ENCODE data around the gene IQGAP2. TPM values are rescaled to one million over a fixed set of nuclear protein-coding genes. Genes with fewer than 3 reads are reported as not detected.

IQGAP2 gene
- polyA plus RNA-seq, 1 experiment, result 0.63 TPM

GRCh38 chr5:76441890-76442673, 39.0 kb downstream of the IQGAP2 start:
- ChIA-PET POLR2A (no interaction called here), CTCF (no interaction called here)
- Histone ChIP-seq H3K4me3 (ENCODE audit: low read depth, low read length) (no peak overlapping the region), H3K27me3 (ENCODE audit: control insufficient read depth, insufficient read depth, low read length) (no peaks in the 10 kb centered on the region), H3K27ac (ENCODE audit: low read depth, low read length) (no peak overlapping the region), H3K9me3 (ENCODE audit: control insufficient read depth, insufficient read depth, low read length) (no peaks in the 10 kb centered on the region)
- DNase-seq (ENCODE audit: low read depth, low spot score), result no peak
- TF ChIP-seq CTCF (IDR thresholded peaks at IDR 0.05; ENCODE audit: low read depth, low read length), result no peak

GRCh38 chr5:76443066-76443800, 40.1 kb downstream of the IQGAP2 start:
- no peak for TF ChIP-seq CTCF (IDR thresholded peaks at IDR 0.05; ENCODE audit: low read depth, low read length)
- CTCF ChIA-PET, result no interaction called here
- DNase-seq (ENCODE audit: low read depth, low spot score), result no peak
- H3K27me3 ChIP-seq (ENCODE audit: control insufficient read depth, insufficient read depth, low read length), result no peaks in the 10 kb centered on the region
- POLR2A ChIA-PET, result no interaction called here
- H3K9me3 ChIP-seq (ENCODE audit: control insufficient read depth, insufficient read depth, low read length), result no peaks in the 10 kb centered on the region
- H3K27ac ChIP-seq (ENCODE audit: low read depth, low read length), result no peak overlapping the region
- H3K4me3 ChIP-seq (ENCODE audit: low read depth, low read length), result no peak overlapping the region

GRCh38 chr5:76445063-76445462, 42.0 kb downstream of the IQGAP2 start:
- Histone ChIP-seq H3K9me3 (ENCODE audit: control insufficient read depth, insufficient read depth, low read length) (no peaks in the 10 kb centered on the region), H3K4me3 (ENCODE audit: low read depth, low read length) (no peak overlapping the region), H3K27ac (ENCODE audit: low read depth, low read length) (no peak overlapping the region), H3K27me3 (ENCODE audit: control insufficient read depth, insufficient read depth, low read length) (no peaks in the 10 kb centered on the region)
- ChIA-PET CTCF (no interaction called here), POLR2A (no interaction called here)
- TF ChIP-seq CTCF (IDR thresholded peaks at IDR 0.05; ENCODE audit: low read depth, low read length), result no peak
- DNase-seq (ENCODE audit: low read depth, low spot score), result no peak

GRCh38 chr5:76445830-76446229, 42.7 kb downstream of the IQGAP2 start:
- CTCF ChIA-PET, result no interaction called here
- no peak for TF ChIP-seq CTCF (IDR thresholded peaks at IDR 0.05; ENCODE audit: low read depth, low read length)

GRCh38 chr5:76446776-76447175, 43.7 kb downstream of the IQGAP2 start:
- Histone ChIP-seq H3K27ac (ENCODE audit: low read depth, low read length) (no peak overlapping the region), H3K9me3 (ENCODE audit: control insufficient read depth, insufficient read depth, low read length) (no peaks in the 10 kb centered on the region), H3K4me3 (ENCODE audit: low read depth, low read length) (no peak overlapping the region), H3K27me3 (ENCODE audit: control insufficient read depth, insufficient read depth, low read length) (no peaks in the 10 kb centered on the region)
- POLR2A ChIA-PET, result no interaction called here
- TF ChIP-seq CTCF (IDR thresholded peaks at IDR 0.05; ENCODE audit: low read depth, low read length), result no peak
- CTCF ChIA-PET, result no interaction called here
- DNase-seq (ENCODE audit: low read depth, low spot score), result no peak

More at GRCh38 chr5:76445830-76446229, 42.7 kb downstream of the IQGAP2 start:
- POLR2A ChIA-PET, result no interaction called here
- DNase-seq (ENCODE audit: low read depth, low spot score), result no peak
- H3K4me3 ChIP-seq (ENCODE audit: low read depth, low read length), result no peak overlapping the region
- no peak overlapping the region for H3K27ac ChIP-seq (ENCODE audit: low read depth, low read length)
- H3K9me3 ChIP-seq (ENCODE audit: control insufficient read depth, insufficient read depth, low read length), result no peaks in the 10 kb centered on the region
- no peaks in the 10 kb centered on the region for H3K27me3 ChIP-seq (ENCODE audit: control insufficient read depth, insufficient read depth, low read length)
